Measurements from ENCODE around the gene NFYA.
A peak's percentile ranks its signal among the peaks of the same experiment; 100 is the strongest.

NFYA gene

GRCh38 chr6:41072836-41073202 is at the start of gene NFYA:
Gene NFYA (plus strand): TSS chr6:41072974. CDS start chr6:41079090, 6,116 bp downstream.
- no peak for DNase-seq (ENCODE audit: low spot score)

GRCh38 chr6:41023114-41023513 is 49.7 kb upstream of the NFYA start:
- DNase-seq (ENCODE audit: low spot score), result no peak

GRCh38 chr6:41025966-41026530 is 46.7 kb upstream of the NFYA start:
- DNase-seq (ENCODE audit: low spot score), result no peak

- no peak for DNase-seq (ENCODE audit: low spot score)
These were observed 45.5 kb upstream of the NFYA start for GRCh38 chr6:41027241-41027640.

GRCh38 chr6:41027799-41028560 is 44.8 kb upstream of the NFYA start:
- peak; percentile 74 for DNase-seq (ENCODE audit: low spot score)

GRCh38 chr6:41028561-41029412 is 44.0 kb upstream of the NFYA start:
- DNase-seq (ENCODE audit: low spot score), result no peak

GRCh38 chr6:41032830-41033229 is 39.9 kb upstream of the NFYA start:
- no peak for DNase-seq (ENCODE audit: low spot score)

GRCh38 chr6:41033776-41034175 is 39.0 kb upstream of the NFYA start:
- no peak for DNase-seq (ENCODE audit: low spot score)

GRCh38 chr6:41036186-41036585 is 36.6 kb upstream of the NFYA start:
- DNase-seq (ENCODE audit: low spot score), result peak; percentile 12

- no peak for DNase-seq (ENCODE audit: low spot score)
These were observed 36.2 kb upstream of the NFYA start for GRCh38 chr6:41036601-41037000.

GRCh38 chr6:41037107-41037900 is 35.5 kb upstream of the NFYA start:
- DNase-seq (ENCODE audit: low spot score), result no peak

GRCh38 chr6:41038205-41038604 is 34.6 kb upstream of the NFYA start:
- no peak for DNase-seq (ENCODE audit: low spot score)

GRCh38 chr6:41039060-41039998 is 33.4 kb upstream of the NFYA start, which contains the start of gene UNC5CL:
Gene UNC5CL (minus strand): TSS chr6:41039221. CDS start chr6:41035074, 4,147 bp downstream.
- peak; percentile 38 for DNase-seq (ENCODE audit: low spot score)

GRCh38 chr6:41040101-41040939 is 32.5 kb upstream of the NFYA start:
- DNase-seq (ENCODE audit: low spot score), result peak; percentile 62

- DNase-seq (ENCODE audit: low spot score), result peak; percentile 14
These were observed 31.7 kb upstream of the NFYA start for GRCh38 chr6:41040940-41041536.

GRCh38 chr6:41042226-41043055 is 30.3 kb upstream of the NFYA start, which contains the start of gene TSPO2:
Gene TSPO2 (plus strand): TSS chr6:41042467. CDS start chr6:41042986, 519 bp downstream.
- DNase-seq (ENCODE audit: low spot score), result no peak

- DNase-seq (ENCODE audit: low spot score), result no peak
These were observed 29.6 kb upstream of the NFYA start for GRCh38 chr6:41043151-41043550.

- DNase-seq (ENCODE audit: low spot score), result no peak
These were observed 27.1 kb upstream of the NFYA start for GRCh38 chr6:41045664-41046063.
